Mucosa of stomach (tissue), 1 donor: ENCODE results near the gene WRNIP1.

Source experiments
- H3K27me3 ChIP-seq: one replicate; pipeline ENCODE4 v1.7.0; 2013; ENCODE audit warnings: mild to moderate bottlenecking, low read length; ENCODE audit not compliant: control insufficient read depth, insufficient read depth
- H3K36me3 ChIP-seq: one replicate; pipeline ENCODE4 v1.7.0; 2013; ENCODE audit warnings: low read length; ENCODE audit not compliant: control insufficient read depth, insufficient read depth
- H3K4me1 ChIP-seq: one replicate; pipeline ENCODE4 v1.7.0; 2013; ENCODE audit warnings: mild to moderate bottlenecking, low read length; ENCODE audit not compliant: control insufficient read depth, insufficient read depth
- H3K4me3 ChIP-seq: one replicate; pipeline ENCODE4 v1.7.0; 2013; ENCODE audit warnings: low read length
- H3K9ac ChIP-seq: one replicate; pipeline ENCODE4 v1.7.0; 2013; ENCODE audit warnings: mild to moderate bottlenecking, low read length, moderate library complexity
- H3K9me3 ChIP-seq: one replicate; pipeline ENCODE4 v1.7.0; 2013; ENCODE audit warnings: mild to moderate bottlenecking, low read length, moderate library complexity; ENCODE audit not compliant: control insufficient read depth
- donor health status: Pancreatic carcinoma.

WRNIP1 gene

DNA sequence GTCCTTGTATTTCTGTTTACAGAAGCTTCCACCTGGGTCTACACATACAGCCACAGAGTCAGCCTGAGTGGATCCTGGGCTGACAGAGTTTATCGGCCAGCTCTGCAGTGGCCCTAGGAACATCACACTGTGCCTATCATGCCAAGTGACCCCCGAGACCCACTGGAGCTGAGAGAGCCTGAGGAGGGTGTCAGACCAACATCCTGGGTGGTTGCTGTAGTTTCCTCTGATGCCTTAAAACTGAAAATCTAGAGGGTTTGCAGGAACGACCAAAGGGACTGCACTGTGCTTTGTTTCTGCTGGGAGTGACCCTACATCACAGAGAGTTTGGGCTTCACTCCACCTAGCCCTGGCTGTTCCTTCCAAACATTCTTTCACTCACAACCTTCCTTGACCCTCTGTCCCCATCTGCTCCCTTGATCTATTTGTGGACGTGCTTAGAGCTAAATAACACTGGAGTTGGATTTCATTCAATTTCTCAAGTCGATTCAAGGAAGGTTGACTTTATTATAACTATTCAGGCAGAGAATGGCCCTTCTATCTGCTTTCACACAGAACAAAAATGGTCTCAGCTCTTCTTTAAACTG is 32.6 kb upstream of the WRNIP1 start:
- H3K4me1 ChIP-seq, result no peaks in the 10 kb centered on the region
- H3K27me3 ChIP-seq, result no peaks in the 10 kb centered on the region
- H3K36me3 ChIP-seq, result no peaks in the 10 kb centered on the region
- H3K9ac ChIP-seq, result no peak overlapping the region
- H3K9me3 ChIP-seq, result no peaks in the 10 kb centered on the region
- no peak overlapping the region for H3K4me3 ChIP-seq

DNA sequence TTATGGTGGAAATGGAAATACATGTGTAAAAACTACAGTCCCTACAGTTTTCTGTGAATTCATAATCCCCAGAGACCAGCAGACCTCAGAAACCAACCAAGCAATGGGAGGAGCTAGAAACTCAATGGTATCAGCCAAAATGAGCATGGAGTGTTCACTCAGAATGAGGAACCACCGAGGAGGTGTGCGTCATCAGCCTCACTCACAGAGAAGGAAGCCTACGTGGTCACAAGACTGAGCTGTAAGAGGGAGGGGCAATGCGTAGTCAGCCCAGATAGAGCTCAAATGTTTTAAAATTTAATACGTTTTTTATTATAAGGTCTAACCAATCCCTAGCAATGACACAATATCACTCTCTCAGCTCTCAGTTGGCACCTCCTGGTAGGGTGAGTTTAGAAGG is 31.9 kb upstream of the WRNIP1 start:
- Histone ChIP-seq H3K4me1 (no peaks in the 10 kb centered on the region), H3K4me3 (no peak overlapping the region), H3K9me3 (no peaks in the 10 kb centered on the region), H3K27me3 (no peaks in the 10 kb centered on the region), H3K36me3 (no peaks in the 10 kb centered on the region), H3K9ac (no peak overlapping the region)

DNA sequence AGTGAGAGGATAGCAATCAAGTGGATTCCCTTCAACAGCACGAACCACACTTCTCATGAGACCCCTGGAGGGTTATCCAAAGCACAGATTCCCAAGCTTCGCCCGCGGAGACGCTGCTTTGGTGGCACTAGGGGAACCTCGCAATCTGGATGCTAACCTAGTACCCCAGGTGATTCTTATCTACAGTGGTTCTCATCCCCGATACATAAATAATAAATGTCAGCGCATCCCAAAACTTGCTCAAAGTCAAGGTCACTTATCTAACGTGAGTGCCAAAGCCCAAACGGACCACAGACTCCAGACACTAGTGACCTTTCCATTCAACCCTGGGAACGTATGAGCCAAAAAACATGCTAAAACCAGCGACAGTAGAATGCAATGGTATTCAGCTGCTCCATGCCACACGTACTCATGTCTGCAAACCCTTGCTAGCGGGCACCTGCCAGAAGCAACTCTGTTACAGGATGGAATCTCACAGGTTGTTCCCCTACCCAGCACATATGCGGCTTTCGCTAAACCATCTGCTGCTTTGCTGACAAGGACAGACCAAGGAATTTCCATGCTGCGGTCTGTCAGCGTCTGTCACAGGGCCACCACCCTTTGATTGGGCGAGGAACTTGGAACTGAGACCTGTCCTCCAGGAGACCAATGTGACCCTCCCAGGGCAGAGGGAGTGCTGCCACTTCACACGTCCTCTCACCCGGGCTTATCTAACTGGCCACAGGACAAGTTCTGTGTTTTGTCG is 31.3 kb upstream of the WRNIP1 start:
- no peak overlapping the region for H3K9ac ChIP-seq
- H3K9me3 ChIP-seq, result no peaks in the 10 kb centered on the region
- H3K4me1 ChIP-seq, result no peaks in the 10 kb centered on the region
- no peaks in the 10 kb centered on the region for H3K27me3 ChIP-seq
- no peak overlapping the region for H3K4me3 ChIP-seq
- H3K36me3 ChIP-seq, result no peaks in the 10 kb centered on the region

DNA sequence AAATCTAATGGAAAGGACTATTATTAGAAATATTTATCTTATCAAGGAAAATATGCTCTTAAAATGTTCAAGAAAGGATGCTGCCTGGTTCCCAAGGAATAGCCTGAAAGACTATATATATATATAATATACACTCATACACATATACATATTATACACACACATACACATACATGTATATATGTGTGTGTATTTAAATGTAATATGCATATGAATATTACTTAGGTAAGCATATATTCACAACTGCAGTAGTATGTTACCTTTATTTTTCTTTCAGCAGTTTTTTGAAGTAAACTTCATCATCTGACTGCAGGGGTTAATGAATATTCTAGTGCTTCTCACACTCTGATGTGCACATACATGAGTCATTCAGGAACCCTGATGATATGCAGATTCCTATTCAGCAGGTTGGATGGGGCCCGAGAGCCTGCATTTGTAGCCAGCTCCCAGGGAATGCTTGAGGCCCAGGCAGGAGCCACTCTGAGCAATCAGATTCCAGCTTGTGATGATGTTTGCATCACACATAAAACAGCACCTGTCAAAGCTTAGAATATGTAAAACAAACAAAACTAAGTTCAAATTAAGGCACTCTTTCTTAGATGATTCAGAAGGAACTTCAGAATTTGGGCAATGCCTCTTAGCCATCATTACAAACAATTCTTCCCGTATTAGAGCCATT is 30.6 kb upstream of the WRNIP1 start:
- no peaks in the 10 kb centered on the region for H3K27me3 ChIP-seq
- no peaks in the 10 kb centered on the region for H3K4me1 ChIP-seq
- H3K9me3 ChIP-seq, result no peaks in the 10 kb centered on the region
- no peak overlapping the region for H3K9ac ChIP-seq
- no peak overlapping the region for H3K4me3 ChIP-seq
- no peaks in the 10 kb centered on the region for H3K36me3 ChIP-seq

DNA sequence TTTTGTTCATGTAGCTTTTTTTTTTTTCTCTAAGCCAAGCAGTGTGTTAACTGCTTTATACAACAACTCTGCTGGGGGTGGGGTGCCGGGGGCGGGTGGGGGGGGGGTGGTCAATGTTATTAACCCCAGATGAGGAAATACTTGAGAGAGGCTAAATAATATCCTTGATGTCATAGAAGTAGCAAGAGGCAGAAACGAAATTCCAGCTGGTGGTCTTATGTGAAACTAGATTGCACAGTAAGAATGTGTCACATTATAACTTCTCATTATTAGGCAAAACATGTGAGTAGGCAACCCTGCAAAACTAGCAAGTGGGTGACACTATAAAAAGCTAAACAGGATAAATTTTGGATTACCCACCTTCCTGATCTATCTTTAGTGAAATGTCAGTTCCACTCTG is 27.3 kb upstream of the WRNIP1 start:
- H3K9ac ChIP-seq, result no peak overlapping the region
- H3K27me3 ChIP-seq, result no peaks in the 10 kb centered on the region
- H3K36me3 ChIP-seq, result no peaks in the 10 kb centered on the region
- H3K4me1 ChIP-seq, result no peaks in the 10 kb centered on the region
- no peaks in the 10 kb centered on the region for H3K9me3 ChIP-seq
- no peak overlapping the region for H3K4me3 ChIP-seq

DNA sequence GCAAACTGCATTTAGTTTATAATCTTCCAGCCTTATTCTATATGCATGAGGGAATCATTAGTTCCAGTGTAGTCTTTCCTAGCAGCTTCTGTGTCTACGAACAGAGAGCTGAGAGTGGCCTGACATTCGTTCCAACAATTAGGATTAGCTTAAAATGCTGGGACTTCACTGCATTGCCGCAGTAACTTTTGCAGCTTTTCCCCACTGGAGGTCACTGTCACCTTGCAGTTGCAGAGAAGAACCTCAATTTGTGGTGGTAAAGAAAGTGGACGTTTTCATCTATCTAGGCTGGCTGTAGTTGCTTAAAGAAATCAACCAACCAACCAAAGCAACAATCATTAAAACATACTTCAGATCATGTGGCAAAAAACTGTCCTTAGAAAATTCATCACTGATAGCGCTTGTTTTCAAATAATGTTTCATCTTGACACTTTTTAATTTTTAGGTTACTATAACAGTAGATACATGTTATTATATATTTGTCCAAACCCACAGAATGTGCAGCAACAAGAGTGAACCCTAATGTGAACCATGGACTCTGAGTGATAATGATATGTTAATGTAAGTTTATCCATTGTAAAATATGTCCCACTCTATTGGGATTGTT is 26.7 kb upstream of the WRNIP1 start:
- H3K27me3 ChIP-seq, result no peaks in the 10 kb centered on the region

DNA sequence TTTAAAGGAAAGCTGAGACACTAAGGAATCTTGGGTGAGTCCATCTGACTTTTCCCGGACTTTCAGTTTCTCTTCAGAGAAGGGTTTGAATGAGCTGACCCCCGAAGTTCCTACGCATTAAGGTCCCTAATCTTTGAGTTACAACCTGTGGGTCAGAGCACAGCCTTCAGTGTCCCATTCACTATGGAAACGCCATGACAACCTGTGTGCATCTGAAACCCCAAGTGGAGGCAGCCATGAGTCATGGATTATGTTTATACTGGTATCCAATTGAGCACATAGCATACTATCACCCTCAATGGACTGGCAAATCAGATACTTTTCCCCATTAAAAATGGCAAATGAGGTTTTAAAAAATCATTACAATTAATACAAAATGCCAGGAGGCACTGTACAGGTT is 25.9 kb upstream of the WRNIP1 start:
- no peak overlapping the region for H3K4me3 ChIP-seq
- H3K9ac ChIP-seq, result no peak overlapping the region
- H3K36me3 ChIP-seq, result no peaks in the 10 kb centered on the region
- H3K4me1 ChIP-seq, result peaks cover 7% of the 10 kb centered on the region
- no peaks in the 10 kb centered on the region for H3K27me3 ChIP-seq
- H3K9me3 ChIP-seq, result no peaks in the 10 kb centered on the region

More for the DNA sequence above, 26.7 kb upstream of the WRNIP1 start:
- no peaks in the 10 kb centered on the region for H3K36me3 ChIP-seq
- no peak overlapping the region for H3K9ac ChIP-seq
- no peaks in the 10 kb centered on the region for H3K9me3 ChIP-seq
- no peaks in the 10 kb centered on the region for H3K4me1 ChIP-seq
- no peak overlapping the region for H3K4me3 ChIP-seq

DNA sequence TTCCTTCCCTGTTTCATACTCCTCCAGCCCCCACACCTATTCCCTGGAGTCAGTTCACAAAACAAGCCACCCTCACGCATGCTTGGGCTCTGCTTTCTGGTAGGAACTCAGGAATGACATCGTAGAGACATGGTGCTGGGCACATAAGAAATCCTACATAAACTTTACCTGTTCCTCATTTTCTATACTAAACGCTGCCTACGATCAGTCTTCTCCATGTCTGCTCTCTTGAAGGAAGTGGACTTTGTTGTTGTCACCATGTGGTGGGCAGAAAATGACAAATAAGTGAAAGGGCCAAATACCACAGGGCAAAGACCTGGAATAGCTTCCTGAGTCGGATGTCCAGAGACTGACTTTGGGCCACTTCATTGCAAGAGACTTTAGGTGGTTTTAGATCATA is 24.6 kb upstream of the WRNIP1 start:
- no peak overlapping the region for H3K9ac ChIP-seq

DNA sequence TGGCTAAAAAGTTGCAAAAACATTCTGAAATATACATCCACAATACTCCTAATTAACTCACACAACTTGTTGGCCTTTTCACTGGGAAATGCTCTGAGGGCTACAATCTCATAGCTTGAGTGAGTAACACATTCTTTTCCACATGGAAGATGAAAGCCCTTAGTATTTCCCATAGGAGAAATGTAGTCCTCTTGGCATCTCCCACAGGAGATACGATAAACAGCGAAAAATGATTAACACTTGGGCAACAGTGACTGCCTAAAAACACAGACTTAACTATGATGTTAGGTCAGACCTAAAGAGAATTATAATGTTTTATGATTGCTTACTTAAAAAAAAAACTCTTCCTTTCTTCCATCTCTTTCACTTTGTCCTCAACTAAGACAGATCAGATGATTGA is 23.4 kb upstream of the WRNIP1 start:
- peaks cover 8% of the 10 kb centered on the region for H3K4me1 ChIP-seq
- no peak overlapping the region for H3K4me3 ChIP-seq
- no peak overlapping the region for H3K9ac ChIP-seq
- no peaks in the 10 kb centered on the region for H3K36me3 ChIP-seq
- no peaks in the 10 kb centered on the region for H3K9me3 ChIP-seq
- no peaks in the 10 kb centered on the region for H3K27me3 ChIP-seq

More for the DNA sequence above, 24.6 kb upstream of the WRNIP1 start:
- no peaks in the 10 kb centered on the region for H3K9me3 ChIP-seq
- H3K27me3 ChIP-seq, result no peaks in the 10 kb centered on the region
- H3K4me3 ChIP-seq, result no peak overlapping the region
- no peaks in the 10 kb centered on the region for H3K36me3 ChIP-seq
- peaks cover 8% of the 10 kb centered on the region for H3K4me1 ChIP-seq

DNA sequence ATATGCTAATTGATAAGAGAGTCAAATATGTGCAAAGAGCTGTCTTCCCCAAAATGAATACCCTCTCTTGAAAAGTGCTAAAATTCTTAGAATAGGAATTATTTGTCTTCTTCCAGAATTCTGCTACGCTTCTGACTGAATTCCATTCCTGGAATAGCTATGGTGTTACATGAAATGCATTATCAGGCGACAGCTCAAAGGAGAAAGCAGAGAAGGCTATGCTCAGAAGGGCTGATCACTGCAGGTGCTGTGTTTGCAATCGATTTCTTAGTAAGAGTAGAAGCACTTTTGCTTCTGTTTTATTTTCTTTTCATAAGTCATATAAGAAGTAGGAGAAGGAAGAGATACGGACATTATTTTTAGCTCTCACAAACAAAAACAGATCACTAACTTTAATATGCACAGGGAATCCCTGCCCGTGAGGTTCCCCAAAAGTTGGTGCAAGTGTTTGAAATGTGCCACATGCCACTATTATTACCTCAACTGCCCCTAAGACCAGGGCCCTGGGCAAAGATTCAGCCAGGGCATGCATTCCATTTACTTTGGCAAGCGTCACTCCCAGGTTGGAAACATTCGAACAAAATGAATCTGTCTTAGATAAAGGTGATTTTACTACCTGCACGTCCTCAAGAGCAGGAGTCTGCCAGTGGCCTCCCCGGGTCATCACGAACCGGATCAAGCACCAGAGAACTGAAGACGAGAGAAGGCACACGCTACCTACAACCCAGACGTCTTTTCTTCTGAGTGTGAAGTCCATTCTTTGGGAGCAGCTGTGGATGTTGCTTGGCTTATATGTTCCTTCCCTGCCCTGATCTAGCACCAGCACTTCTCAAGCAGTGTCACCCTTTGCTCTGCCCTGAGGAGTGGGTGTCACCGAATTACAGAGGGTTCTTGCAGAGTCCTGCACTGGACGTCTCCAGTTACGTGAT is 21.6 kb upstream of the WRNIP1 start:
- Histone ChIP-seq H3K27me3 (no peaks in the 10 kb centered on the region), H3K4me1 (peaks cover 8% of the 10 kb centered on the region), H3K36me3 (no peaks in the 10 kb centered on the region), H3K9me3 (no peaks in the 10 kb centered on the region), H3K4me3 (no peak overlapping the region), H3K9ac (no peak overlapping the region)

DNA sequence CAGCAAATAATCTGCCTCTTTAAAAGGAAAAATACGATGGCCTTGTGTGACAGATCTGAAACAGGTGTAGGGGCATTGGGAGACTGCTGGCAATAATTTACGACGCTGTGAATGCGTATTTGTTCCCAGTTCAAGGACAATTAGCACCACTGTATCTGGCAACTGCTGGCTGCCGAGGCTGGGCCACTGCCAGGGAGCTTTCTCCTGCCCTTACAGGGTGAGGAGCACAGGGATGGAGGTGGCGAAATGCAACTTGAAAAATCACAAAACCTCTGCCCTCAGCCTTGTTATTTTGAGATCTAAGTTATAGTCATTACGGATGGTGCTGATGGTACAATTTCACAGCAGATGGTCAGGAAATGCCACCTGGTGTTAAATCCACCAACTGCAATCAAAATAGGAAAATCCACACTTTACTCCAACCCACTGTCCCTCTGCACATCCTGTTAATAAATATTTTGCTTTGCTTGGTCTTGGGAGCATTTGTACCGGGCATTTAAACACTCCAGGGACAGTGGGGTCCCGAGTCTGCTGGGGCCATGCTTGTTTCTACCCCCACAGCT is 20.9 kb upstream of the WRNIP1 start:
- H3K9me3 ChIP-seq, result no peaks in the 10 kb centered on the region
- H3K9ac ChIP-seq, result no peak overlapping the region
- H3K4me1 ChIP-seq, result peaks cover 8% of the 10 kb centered on the region
- no peaks in the 10 kb centered on the region for H3K36me3 ChIP-seq
- no peaks in the 10 kb centered on the region for H3K27me3 ChIP-seq
- no peak overlapping the region for H3K4me3 ChIP-seq
